MM.1S (cell line): ENCODE data around the gene XAGE3.
"Not testable (repeated sequence)": the region's sequence is repeated elsewhere in the genome, so short reads cannot be mapped to it uniquely, and the experiment has no call there.

ENCODE experiments used
- DNase-seq: peaks from one replicate; pipeline ENCODE4 v3.0.0-alpha.2; 2015
- H2AFZ ChIP-seq: fragments of 300-600 bp; sonication (generic); 2 replicates; pipeline ENCODE4 v1.6.0; 2016; ENCODE audit warnings: antibody characterized with exemption, low read length
- H3F3A ChIP-seq: fragments of 300-600 bp; sonication (generic); 2 replicates; pipeline ENCODE4 v1.6.1; 2016; ENCODE audit warnings: mild to moderate bottlenecking, antibody characterized with exemption, low read length, moderate library complexity, mixed read lengths; ENCODE audit not compliant: insufficient read depth
- H3K27ac ChIP-seq: fragments of 300-600 bp; sonication (generic); 2 replicates; pipeline ENCODE4 v1.5.1; 2016; ENCODE audit warnings: mild to moderate bottlenecking, low read length
- H3K27me3 ChIP-seq: fragments of 300-600 bp; sonication (generic); replicated peaks from 2 replicates; pipeline ENCODE4 v1.6.0; 2016; ENCODE audit warnings: low read length; ENCODE audit not compliant: insufficient read depth
- H3K36me3 ChIP-seq: fragments of 300-600 bp; sonication (generic); replicated peaks from 2 replicates; pipeline ENCODE4 v1.6.1; 2016; ENCODE audit warnings: mild to moderate bottlenecking, low read length, mixed read lengths; ENCODE audit not compliant: insufficient read depth
- H3K4me1 ChIP-seq: fragments of 300-600 bp; sonication (generic); 2 replicates; pipeline ENCODE4 v1.6.1; 2016; ENCODE audit warnings: low read length, mixed read lengths
- H3K4me2 ChIP-seq: fragments of 300-600 bp; sonication (generic); 2 replicates; pipeline ENCODE4 v1.6.0; 2016; ENCODE audit warnings: low read depth, low read length
- H3K4me3 ChIP-seq: fragments of 300-600 bp; sonication (generic); 2 replicates; pipeline ENCODE4 v1.5.1; 2016; ENCODE audit warnings: low read length, mixed read lengths
- H3K79me2 ChIP-seq: fragments of 300-600 bp; sonication (generic); 2 replicates; pipeline ENCODE4 v1.6.1; 2016; ENCODE audit warnings: mixed run types, low read length, mixed read lengths
- H3K9ac ChIP-seq: fragments of 300-600 bp; sonication (generic); 2 replicates; pipeline ENCODE4 v1.6.1; 2016; ENCODE audit warnings: low read length, mixed read lengths
- H3K9me2 ChIP-seq: fragments of 300-600 bp; sonication (generic); replicated peaks from 2 replicates; pipeline ENCODE4 v1.6.1; 2016; ENCODE audit warnings: mild to moderate bottlenecking, low read length, mixed read lengths; ENCODE audit not compliant: insufficient read depth
- H3K9me3 ChIP-seq: fragments of 300-600 bp; sonication (generic); replicated peaks from 2 replicates; pipeline ENCODE4 v1.6.1; 2016; ENCODE audit warnings: mild to moderate bottlenecking, low read length, mixed read lengths; ENCODE audit not compliant: insufficient read depth
- H4K20me1 ChIP-seq: fragments of 300-600 bp; sonication (generic); 2 replicates; pipeline ENCODE4 v1.6.1; 2016; ENCODE audit warnings: mild to moderate bottlenecking, low read length, moderate library complexity, mixed read lengths; ENCODE audit not compliant: insufficient read depth
- EZH2 ChIP-seq: fragments of 300-600 bp; sonication (generic); optimal IDR thresholded peaks from 2 replicates; pipeline ENCODE3; 2017; ENCODE audit warnings: low read depth, mild to moderate bottlenecking, antibody characterized with exemption, low read length, mixed read lengths
- EZH2phosphoT487 ChIP-seq: fragments of 300-600 bp; sonication (generic); IDR thresholded peaks from 2 replicates; pipeline ENCODE4 v1.6.1; 2018; ENCODE audit warnings: antibody characterized with exemption, low read length
- TF ChIP-seq, protein P1 (sequence below): fragments of 300-600 bp; sonication (generic); IDR thresholded peaks from 2 replicates; pipeline ENCODE4 v1.5.1; 2016; ENCODE audit warnings: antibody characterized with exemption, low read length, mixed read lengths

Gene XAGE3

DNA sequence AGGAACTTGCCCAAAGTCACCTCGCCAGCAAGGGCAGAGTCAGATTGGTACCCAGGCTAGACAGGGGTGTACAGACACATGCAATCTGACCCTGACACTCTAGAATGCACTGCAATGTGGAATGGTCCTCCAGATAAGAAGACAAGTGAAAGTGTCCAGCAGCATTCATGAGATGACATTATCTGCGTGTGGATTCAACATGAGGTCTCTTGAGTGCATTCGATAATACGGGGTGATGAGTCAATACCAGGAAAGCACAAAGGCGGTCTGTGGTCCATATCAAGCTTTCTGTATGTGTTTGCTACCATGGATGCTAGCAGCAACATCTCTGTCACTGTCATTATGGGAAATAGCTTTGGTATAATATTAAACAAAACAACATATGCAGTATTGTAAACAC lies 6.8 kb upstream of the XAGE3 start:
- Histone ChIP-seq H3K9me2 (no peaks in the 10 kb centered on the region), H3K4me3 (no peak overlapping the region), H3K4me2 (no peak overlapping the region), H2AFZ (no peak overlapping the region), H3K36me3 (no peaks in the 10 kb centered on the region), H3K27me3 (no peaks in the 10 kb centered on the region), H3K9me3 (no peaks in the 10 kb centered on the region), H3F3A (no peaks in the 10 kb centered on the region), H3K27ac (no peak overlapping the region), H3K9ac (no peak overlapping the region), H3K4me1 (no peaks in the 10 kb centered on the region), H4K20me1 (no peaks in the 10 kb centered on the region), H3K79me2 (no peaks in the 10 kb centered on the region)
- no peak for DNase-seq
- TF ChIP-seq EZH2 (no peak), EZH2phosphoT487 (no peak)
- TF ChIP-seq, protein P1, sequence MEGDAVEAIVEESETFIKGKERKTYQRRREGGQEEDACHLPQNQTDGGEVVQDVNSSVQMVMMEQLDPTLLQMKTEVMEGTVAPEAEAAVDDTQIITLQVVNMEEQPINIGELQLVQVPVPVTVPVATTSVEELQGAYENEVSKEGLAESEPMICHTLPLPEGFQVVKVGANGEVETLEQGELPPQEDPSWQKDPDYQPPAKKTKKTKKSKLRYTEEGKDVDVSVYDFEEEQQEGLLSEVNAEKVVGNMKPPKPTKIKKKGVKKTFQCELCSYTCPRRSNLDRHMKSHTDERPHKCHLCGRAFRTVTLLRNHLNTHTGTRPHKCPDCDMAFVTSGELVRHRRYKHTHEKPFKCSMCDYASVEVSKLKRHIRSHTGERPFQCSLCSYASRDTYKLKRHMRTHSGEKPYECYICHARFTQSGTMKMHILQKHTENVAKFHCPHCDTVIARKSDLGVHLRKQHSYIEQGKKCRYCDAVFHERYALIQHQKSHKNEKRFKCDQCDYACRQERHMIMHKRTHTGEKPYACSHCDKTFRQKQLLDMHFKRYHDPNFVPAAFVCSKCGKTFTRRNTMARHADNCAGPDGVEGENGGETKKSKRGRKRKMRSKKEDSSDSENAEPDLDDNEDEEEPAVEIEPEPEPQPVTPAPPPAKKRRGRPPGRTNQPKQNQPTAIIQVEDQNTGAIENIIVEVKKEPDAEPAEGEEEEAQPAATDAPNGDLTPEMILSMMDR = no peak

DNA sequence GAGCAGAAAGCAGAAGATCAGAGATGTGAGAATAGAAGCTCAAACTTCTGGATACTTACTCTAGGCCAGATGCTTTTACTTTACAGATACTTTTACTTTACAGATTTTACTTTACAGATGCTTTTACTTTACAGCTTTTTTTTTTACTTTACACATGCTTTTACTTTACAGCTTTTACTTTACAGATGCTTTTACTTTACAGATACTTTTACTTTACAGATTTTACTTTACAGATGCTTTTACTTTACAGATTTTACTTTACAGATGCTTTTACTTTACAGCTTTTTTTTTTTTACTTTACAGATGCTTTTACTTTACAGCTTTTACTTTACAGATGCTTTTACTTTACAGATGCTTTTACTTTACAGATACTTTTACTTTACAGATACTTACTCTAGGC lies 5.9 kb upstream of the XAGE3 start:
- H3F3A ChIP-seq, H3K4me1 ChIP-seq, H3K4me3 ChIP-seq, H2AFZ ChIP-seq, H3K9me2 ChIP-seq, H3K27me3 ChIP-seq, DNase-seq, H3K27ac ChIP-seq, H4K20me1 ChIP-seq, H3K36me3 ChIP-seq, H3K9me3 ChIP-seq, H3K9ac ChIP-seq, H3K4me2 ChIP-seq, H3K79me2 ChIP-seq: not testable (repeated sequence)

DNA sequence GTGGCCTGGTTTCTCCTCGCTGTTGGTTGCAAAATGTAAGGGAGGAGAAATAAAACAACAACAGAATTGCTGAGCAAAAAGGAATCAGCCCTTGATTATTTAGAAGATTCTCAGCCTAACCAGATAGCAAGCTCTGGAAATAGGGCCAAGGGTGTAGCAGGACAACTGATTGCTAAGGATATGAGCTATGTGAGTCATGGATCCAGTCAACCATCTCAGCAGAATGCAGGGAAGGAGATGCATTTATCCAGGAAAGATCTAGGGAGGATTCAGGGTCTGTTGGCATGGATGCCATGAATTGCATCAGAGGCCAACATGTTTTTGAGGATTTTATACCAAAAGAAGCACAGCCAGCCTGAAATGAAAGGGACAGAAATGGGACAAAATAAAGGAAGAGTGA lies 2.2 kb upstream of the XAGE3 start:
- no peaks in the 10 kb centered on the region for H3F3A ChIP-seq
- no peak overlapping the region for H3K9ac ChIP-seq
- no peak overlapping the region for H3K4me2 ChIP-seq
- no peak for DNase-seq
- no peaks in the 10 kb centered on the region for H3K36me3 ChIP-seq
- TF ChIP-seq, protein P1 = no peak
- TF ChIP-seq EZH2phosphoT487 (no peak), EZH2 (no peak)
- no peaks in the 10 kb centered on the region for H4K20me1 ChIP-seq
- no peaks in the 10 kb centered on the region for H3K9me3 ChIP-seq
- no peaks in the 10 kb centered on the region for H3K9me2 ChIP-seq
- no peak overlapping the region for H3K4me3 ChIP-seq
- H3K27me3 ChIP-seq = no peaks in the 10 kb centered on the region
- no peak overlapping the region for H2AFZ ChIP-seq
- no peaks in the 10 kb centered on the region for H3K79me2 ChIP-seq
- H3K27ac ChIP-seq = no peak overlapping the region
- H3K4me1 ChIP-seq = no peaks in the 10 kb centered on the region

DNA sequence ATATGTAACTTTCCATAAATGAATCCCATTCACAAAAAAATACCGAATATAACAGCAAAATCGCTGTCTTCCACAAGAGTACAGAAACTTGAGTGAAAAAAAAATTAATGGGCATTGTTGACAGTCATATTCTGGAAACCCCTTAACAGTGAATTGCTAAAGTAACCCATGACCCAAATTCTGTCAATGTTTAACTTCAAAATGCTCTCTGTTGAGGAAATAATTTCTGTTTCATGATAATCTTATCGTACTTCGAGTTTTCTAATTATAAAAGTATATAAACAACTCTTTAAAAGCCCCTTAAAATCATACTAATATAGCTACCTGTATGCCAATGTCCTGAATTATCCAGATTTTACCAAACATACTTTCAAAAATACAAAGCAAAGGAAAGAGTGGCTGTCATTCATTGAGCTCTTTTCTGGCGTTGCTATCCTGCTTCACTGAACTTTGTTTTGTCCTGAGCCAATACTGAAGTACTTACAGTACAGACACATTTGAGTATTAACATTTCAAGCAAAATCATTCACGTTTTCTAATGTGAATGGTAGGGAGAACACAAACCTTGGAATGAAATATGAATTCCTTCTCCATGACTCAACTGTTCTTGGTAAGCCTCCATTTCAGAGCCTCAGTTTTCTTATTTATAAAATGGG lies 2.4 kb downstream of the XAGE3 start:
- no peak for DNase-seq
- no peaks in the 10 kb centered on the region for H3K9me3 ChIP-seq
- no peaks in the 10 kb centered on the region for H3F3A ChIP-seq
- H3K27me3 ChIP-seq = no peaks in the 10 kb centered on the region
- no peak for TF ChIP-seq EZH2
- TF ChIP-seq, protein P1 = no peak
- no peak for TF ChIP-seq EZH2phosphoT487
- no peaks in the 10 kb centered on the region for H3K4me1 ChIP-seq
- no peak overlapping the region for H3K9ac ChIP-seq
- no peaks in the 10 kb centered on the region for H3K9me2 ChIP-seq
- no peaks in the 10 kb centered on the region for H3K79me2 ChIP-seq
- H3K36me3 ChIP-seq = no peaks in the 10 kb centered on the region
- H3K27ac ChIP-seq = no peak overlapping the region
- H3K4me2 ChIP-seq = no peak overlapping the region
- no peak overlapping the region for H3K4me3 ChIP-seq
- no peak overlapping the region for H2AFZ ChIP-seq
- no peaks in the 10 kb centered on the region for H4K20me1 ChIP-seq

DNA sequence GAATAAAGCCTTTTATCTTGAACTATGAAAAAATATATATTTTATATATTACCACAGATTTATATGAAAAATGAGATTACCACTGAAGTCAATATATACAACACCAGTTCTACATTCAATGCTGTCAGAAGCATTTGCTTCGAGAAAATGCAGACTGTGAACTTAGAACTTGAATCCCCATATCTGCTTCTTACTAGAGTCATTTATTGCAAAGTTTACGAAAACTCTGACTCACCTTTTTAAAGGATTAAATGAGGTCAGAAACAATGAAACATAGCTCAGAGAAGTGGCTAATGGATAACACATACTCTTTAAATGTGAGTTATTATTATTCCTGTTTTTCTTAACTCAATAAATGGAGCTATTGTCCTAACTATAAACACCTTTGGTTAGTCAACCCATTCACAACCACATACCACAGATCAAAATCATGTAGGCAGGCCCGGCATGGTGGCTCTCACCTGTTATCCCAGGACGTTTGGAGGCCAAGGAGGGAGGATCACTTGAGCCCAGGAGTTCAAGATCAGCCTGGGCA lies 10.8 kb downstream of the XAGE3 start:
- not testable (repeated sequence) for H3K36me3 ChIP-seq, H3K79me2 ChIP-seq, H3K4me1 ChIP-seq, H3K9me3 ChIP-seq, H2AFZ ChIP-seq, H3F3A ChIP-seq, H3K4me3 ChIP-seq, H3K9me2 ChIP-seq, H3K4me2 ChIP-seq, H3K9ac ChIP-seq, H4K20me1 ChIP-seq, H3K27me3 ChIP-seq, H3K27ac ChIP-seq, DNase-seq
